HEK293T (cell line): ENCODE results near the gene RTN3.

Experiments used
- CTCF ChIA-PET: fragments of 350-600 bp; formaldehyde crosslinking; extraction: SDS; loops from one replicate; lab custom pipeline; 2021; ENCODE audit warnings: antibody characterized with exemption, inconsistent platforms; lab: Yijun Ruan, JAX
- POLR2A ChIA-PET: fragments of 350-600 bp; formaldehyde crosslinking; extraction: SDS; loops from one replicate; lab custom pipeline; 2020; ENCODE audit warnings: antibody characterized with exemption, inconsistent platforms; lab: Yijun Ruan, JAX
- DNase-seq: peaks from one replicate; pipeline ENCODE4 v3.0.0; 2012; ENCODE audit warnings: mixed read lengths; ENCODE audit errors: extremely low spot score
- ARNT ChIP-seq: fragments of 450-650 bp; IDR thresholded peaks from 2 replicates; pipeline ENCODE4 v1.6.1; 2017; ENCODE audit warnings: mild to moderate bottlenecking
- BHLHE40 ChIP-seq: fragments of 450-650 bp; IDR thresholded peaks from 2 replicates; pipeline ENCODE4 v1.6.1; 2016; ENCODE audit warnings: mild to moderate bottlenecking, moderate library complexity, borderline replicate concordance
- CTBP1 ChIP-seq: fragments of 450-650 bp; IDR thresholded peaks from 2 replicates; pipeline ENCODE4 v1.6.1; 2016; ENCODE audit warnings: borderline replicate concordance
- ELF4 ChIP-seq: fragments of 450-650 bp; IDR thresholded peaks from 2 replicates; pipeline ENCODE4 v1.6.1; 2017; ENCODE audit warnings: antibody characterized with exemption
- FOXA1 ChIP-seq: fragments of 450-650 bp; IDR thresholded peaks from 2 replicates; pipeline ENCODE4 v1.6.1; 2016; ENCODE audit warnings: mild to moderate bottlenecking
- FOXK2 ChIP-seq: fragments of 450-650 bp; IDR thresholded peaks from 2 replicates; pipeline ENCODE4 v1.6.1; 2016; ENCODE audit warnings: mild to moderate bottlenecking
- FOXM1 ChIP-seq: fragments of 450-650 bp; IDR thresholded peaks from 2 replicates; pipeline ENCODE4 v1.6.1; 2017; ENCODE audit warnings: mild to moderate bottlenecking, borderline replicate concordance
- HDGF ChIP-seq: fragments of 450-650 bp; IDR thresholded peaks from 2 replicates; pipeline ENCODE4 v1.6.1; 2017; ENCODE audit warnings: antibody characterized with exemption, borderline replicate concordance
- L3MBTL2 ChIP-seq: fragments of 450-650 bp; conservative IDR thresholded peaks from 2 replicates; pipeline ENCODE4 v1.6.1; 2016; ENCODE audit warnings: mild to moderate bottlenecking
- LEF1 ChIP-seq: fragments of 450-650 bp; IDR thresholded peaks from 2 replicates; pipeline ENCODE4 v1.6.1; 2017; ENCODE audit warnings: mild to moderate bottlenecking, borderline replicate concordance
- NFRKB ChIP-seq: fragments of 450-650 bp; IDR thresholded peaks from 2 replicates; pipeline ENCODE4 v1.6.1; 2016; ENCODE audit warnings: mild to moderate bottlenecking, moderate library complexity
- SP1 ChIP-seq: fragments of 450-650 bp; IDR thresholded peaks from 2 replicates; pipeline ENCODE4 v1.6.1; 2017
- SUZ12 ChIP-seq: fragments of 450-650 bp; IDR thresholded peaks from 2 replicates; pipeline ENCODE4 v1.6.1; 2016; ENCODE audit warnings: mild to moderate bottlenecking
- TARDBP ChIP-seq: fragments of 450-650 bp; IDR thresholded peaks from 2 replicates; pipeline ENCODE4 v1.6.1; 2016
- ZNF384 ChIP-seq: fragments of 450-650 bp; IDR thresholded peaks from 2 replicates; pipeline ENCODE4 v1.6.1; 2016
- TF ChIP-seq, protein P1 (sequence below): fragments of 450-650 bp; IDR thresholded peaks from 2 replicates; pipeline ENCODE4 v1.6.1; 2016

Gene RTN3

GRCh38 chr11:63687845-63688244 is 6.5 kb downstream of the RTN3 start:
- no peak for DNase-seq
- TF ChIP-seq ZNF384 (peak; percentile 43; the same call in 1 of the 2 replicates), ELF4 (no peak)
- POLR2A ChIA-PET = no interaction called here
- CTCF ChIA-PET = no interaction called here

- DNase-seq = no peak
- ChIA-PET POLR2A (interaction anchor here (1.0 to 1.4 kb wide), 2 partner anchors 14 to 23 kb away, joined by 3 to 5 read pairs; partner anchors contain the start of gene RTN3), CTCF (no interaction called here)
- TF ChIP-seq ELF4 = no peak
Observed at GRCh38 chr11:63694596-63694995, 13.3 kb downstream of the RTN3 start.

GRCh38 chr11:63698976-63699733 is 17.9 kb downstream of the RTN3 start:
- ChIA-PET CTCF (interaction anchor here (1.3 kb wide), 1 partner anchor 10 kb away, joined by 5 read pairs; no protein-coding TSS in a partner anchor), POLR2A (interaction anchor here (2.9 kb wide), 1 partner anchor 17 kb away, joined by 18 read pairs; the partner anchor contains the start of gene RTN3)
- TF ChIP-seq FOXM1 (no peak), CTBP1 (no peak)
- no peak for DNase-seq

DNA sequence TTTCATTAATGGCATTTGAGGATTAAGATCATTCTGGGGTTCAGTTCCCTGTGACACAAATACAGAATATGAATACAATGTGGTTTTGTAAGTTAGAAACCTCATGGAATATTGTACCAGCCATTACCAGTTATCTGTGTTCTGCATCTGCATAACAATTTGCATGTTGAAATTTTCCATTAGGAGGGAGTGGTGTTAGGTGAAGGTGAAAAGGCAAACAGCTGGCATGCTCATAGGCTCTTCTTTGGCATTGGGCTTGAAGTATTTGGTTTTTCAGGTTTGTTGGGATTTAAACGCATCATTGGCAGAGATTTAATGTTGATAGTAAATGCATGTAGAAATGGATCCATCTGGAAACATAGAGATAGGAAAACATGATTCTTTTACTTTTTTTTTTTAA is 18.6 kb downstream of the RTN3 start:
- TF ChIP-seq SP1 = no peak
- no peak for TF ChIP-seq ELF4
- TF ChIP-seq FOXK2 = no peak
- no peak for TF ChIP-seq LEF1
- TF ChIP-seq ZNF384 = no peak
- no peak for TF ChIP-seq FOXM1
- no peak for TF ChIP-seq NFRKB
- TF ChIP-seq, protein P1, sequence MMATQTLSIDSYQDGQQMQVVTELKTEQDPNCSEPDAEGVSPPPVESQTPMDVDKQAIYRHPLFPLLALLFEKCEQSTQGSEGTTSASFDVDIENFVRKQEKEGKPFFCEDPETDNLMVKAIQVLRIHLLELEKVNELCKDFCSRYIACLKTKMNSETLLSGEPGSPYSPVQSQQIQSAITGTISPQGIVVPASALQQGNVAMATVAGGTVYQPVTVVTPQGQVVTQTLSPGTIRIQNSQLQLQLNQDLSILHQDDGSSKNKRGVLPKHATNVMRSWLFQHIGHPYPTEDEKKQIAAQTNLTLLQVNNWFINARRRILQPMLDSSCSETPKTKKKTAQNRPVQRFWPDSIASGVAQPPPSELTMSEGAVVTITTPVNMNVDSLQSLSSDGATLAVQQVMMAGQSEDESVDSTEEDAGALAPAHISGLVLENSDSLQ = no peak
- TF ChIP-seq TARDBP = no peak
- no peak for TF ChIP-seq SUZ12
- no peak for TF ChIP-seq ARNT
- no peak for TF ChIP-seq BHLHE40
- no peak for TF ChIP-seq CTBP1
- no peak for TF ChIP-seq L3MBTL2
- TF ChIP-seq FOXA1 = no peak
- no peak for TF ChIP-seq HDGF
- CTCF ChIA-PET = interaction anchor here (1.3 kb wide), 1 partner anchor 11 kb away, joined by 5 read pairs; no protein-coding TSS in a partner anchor
- POLR2A ChIA-PET = interaction anchor here (2.9 kb wide), 1 partner anchor 18 kb away, joined by 18 read pairs; the partner anchor contains the start of gene RTN3
- no peak for DNase-seq

DNA sequence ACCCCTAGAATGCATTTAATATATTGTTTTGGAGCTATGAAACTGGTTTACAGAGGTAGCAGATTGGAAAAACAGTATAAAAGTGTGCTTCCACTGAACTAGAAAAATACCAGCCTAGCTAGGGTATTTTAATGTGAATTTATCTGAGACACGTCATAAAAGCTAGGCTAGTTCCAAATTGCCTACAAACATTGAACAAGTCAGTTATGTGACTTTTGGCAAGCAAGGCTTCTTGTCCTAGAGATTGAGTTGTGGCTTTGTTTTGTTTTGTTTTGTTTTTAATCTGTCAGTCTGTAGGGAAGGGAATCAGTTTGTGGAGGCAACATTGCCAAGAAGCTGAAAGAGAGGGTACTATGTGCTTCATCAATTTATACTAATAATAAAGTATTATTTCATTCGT is 24.2 kb downstream of the RTN3 start:
- TF ChIP-seq L3MBTL2 (no peak), ELF4 (no peak), FOXK2 (no peak), HDGF (no peak), TARDBP (no peak), FOXM1 (no peak), LEF1 (no peak), SUZ12 (no peak), NFRKB (no peak), SP1 (no peak), FOXA1 (no peak), ARNT (no peak), CTBP1 (no peak)
- TF ChIP-seq, protein P1 = no peak
- DNase-seq = no peak
- POLR2A ChIA-PET = no interaction called here
- CTCF ChIA-PET = interaction anchor here (1.0 kb wide), 1 partner anchor 9 kb away, joined by 4 read pairs; no protein-coding TSS in a partner anchor

- ChIA-PET CTCF (interaction anchor here (1.6 kb wide), 1 partner anchor 27 kb away, joined by 5 read pairs; no protein-coding TSS in a partner anchor), POLR2A (no interaction called here)
- no peak for DNase-seq
- no peak for TF ChIP-seq ARNT
- no peak for TF ChIP-seq FOXK2
- TF ChIP-seq L3MBTL2 = no peak
- no peak for TF ChIP-seq SP1
- TF ChIP-seq, protein P1 = no peak
- no peak for TF ChIP-seq ELF4
- TF ChIP-seq TARDBP = no peak
- no peak for TF ChIP-seq BHLHE40
- TF ChIP-seq HDGF = no peak
- TF ChIP-seq FOXM1 = no peak
- TF ChIP-seq NFRKB = no peak
- TF ChIP-seq CTBP1 = no peak
- TF ChIP-seq ZNF384 = no peak
- TF ChIP-seq FOXA1 = no peak
- TF ChIP-seq LEF1 = no peak
- TF ChIP-seq SUZ12 = no peak
Observed at GRCh38 chr11:63708764-63709163, 27.5 kb downstream of the RTN3 start.
